GM12878 (cell line): Measurements from ENCODE around the gene SLC19A1. TPM values are rescaled to one million over a fixed set of nuclear protein-coding genes. Genes with fewer than 3 reads are reported as not detected.

Experiments used
- ATAC-seq: fragments of 200-7000 bp; cut with Tn5 transposase; 3 replicates; pipeline ENCODE4 v1.9.1; 2020; ENCODE audit warnings: mild to moderate bottlenecking, moderate library complexity
- BruUV-seq: library from RNA; stranded (reverse); fragments of 400-500 nt; replicated peaks from 2 replicates; lab custom pipeline; 2021; lab: Mats Ljungman, UMichigan
- CTCF ChIA-PET: fragments of 300-600 bp; sonication (Branson Sonifier 250); formaldehyde crosslinking; extraction: SDS; loops from one replicate; lab custom pipeline; 2021; ENCODE audit warnings: inconsistent platforms; lab: Yijun Ruan, JAX
- POLR2A ChIA-PET: fragments of 350-600 bp; formaldehyde crosslinking; extraction: SDS; loops from one replicate; lab custom pipeline; 2021; ENCODE audit warnings: inconsistent platforms; lab: Charles Lee
- RAD21 ChIA-PET: fragments of 300-600 bp; sonication (Branson Sonifier 250); formaldehyde crosslinking; loops from one replicate; lab custom pipeline; 2023; ENCODE audit warnings: antibody characterized with exemption; ENCODE audit not compliant: unreplicated experiment; lab: Charles Lee
- SMC1A ChIA-PET: fragments of 300-600 bp; sonication (Branson Sonifier 250); formaldehyde crosslinking; loops from one replicate; lab custom pipeline; 2023; ENCODE audit not compliant: unreplicated experiment, uncharacterized antibody; lab: Charles Lee
- DNase-seq: peaks from one replicate; pipeline ENCODE4 v3.0.0-alpha.2; 2011; ENCODE audit warnings: low read depth, low spot score
- FAIRE-seq: peaks from 3 replicates; lab custom pipeline; 2011; peaks lifted over from hg19 to GRCh38; lab: Jason Lieb, UNC
- H2AFZ ChIP-seq: 2 replicates; pipeline ENCODE4 v1.6.0; 2011; ENCODE audit warnings: low read depth, low read length, control low read depth; ENCODE audit not compliant: control insufficient read depth
- H3K27ac ChIP-seq: 2 replicates; pipeline ENCODE4 v1.5.1; 2011; ENCODE audit warnings: control low read depth; ENCODE audit not compliant: control insufficient read depth, insufficient read depth
- H3K27me3 ChIP-seq, 2 experiments: replicated peaks in 1 of 2; 2 replicates each; pipeline versions ENCODE4 v1.6.0 to v1.6.1; 2011; ENCODE audit warnings: low read length in 1 of 2; ENCODE audit not compliant: control insufficient read depth in 2 of 2, insufficient read depth in 2 of 2
- H3K36me3 ChIP-seq, 2 experiments: 2 replicates each; pipeline ENCODE4 v1.5.1; 2011; ENCODE audit warnings: low read length in 1 of 2; ENCODE audit not compliant: control insufficient read depth in 2 of 2, insufficient read depth in 2 of 2
- H3K4me1 ChIP-seq: 2 replicates; pipeline ENCODE4 v1.6.1; 2011; ENCODE audit warnings: mild to moderate bottlenecking, low read length, moderate library complexity, mixed read lengths; ENCODE audit not compliant: control insufficient read depth, insufficient read depth
- H3K4me2 ChIP-seq: 2 replicates; pipeline ENCODE4 v1.6.0; 2011; ENCODE audit warnings: control low read depth; ENCODE audit not compliant: control insufficient read depth, insufficient read depth
- H3K4me3 ChIP-seq: fragments of 200-600 bp; sonication (generic); 2 replicates; pipeline ENCODE4 v1.5.1; 2016
- H3K79me2 ChIP-seq: 2 replicates; pipeline ENCODE4 v1.6.0; 2011; ENCODE audit warnings: low read length; ENCODE audit not compliant: control insufficient read depth, insufficient read depth
- H3K9ac ChIP-seq: 2 replicates; pipeline ENCODE4 v1.8.0; 2011; ENCODE audit warnings: low read length, control low read depth, mixed read lengths; ENCODE audit not compliant: control insufficient read depth, insufficient read depth
- H3K9me3 ChIP-seq: replicated peaks from 3 replicates; pipeline ENCODE4 v1.5.1; 2011; ENCODE audit warnings: mild to moderate bottlenecking, low read length; ENCODE audit not compliant: control insufficient read depth, insufficient read depth
- H4K20me1 ChIP-seq: 2 replicates; pipeline ENCODE4 v1.6.0; 2011; ENCODE audit not compliant: control insufficient read depth, insufficient read depth
- BCL3 ChIP-seq: IDR thresholded peaks from 2 replicates; pipeline ENCODE4 v1.6.1; 2011; ENCODE audit warnings: borderline replicate concordance, low read depth, mild to moderate bottlenecking, moderate library complexity, low read length; ENCODE audit not compliant: insufficient read depth, poor library complexity, severe bottlenecking
- HCFC1 ChIP-seq: fragments of 150-350 bp; IDR thresholded peaks from 2 replicates; pipeline ENCODE4 v1.6.1; 2014; ENCODE audit warnings: low read length
- HDGF ChIP-seq: fragments of 450-650 bp; IDR thresholded peaks from 2 replicates; pipeline ENCODE4 v1.6.1; 2016; ENCODE audit warnings: antibody characterized with exemption
- MTA3 ChIP-seq: IDR thresholded peaks from 2 replicates; pipeline ENCODE4 v1.6.1; 2012; ENCODE audit warnings: low read length, inconsistent platforms, borderline replicate concordance
- POLR2A ChIP-seq: IDR thresholded peaks from 2 replicates; pipeline ENCODE4 v1.6.1; 2011; ENCODE audit warnings: low read depth, mild to moderate bottlenecking, low read length
- POU2F2 ChIP-seq: IDR thresholded peaks from 3 replicates; pipeline ENCODE4 v1.6.1; 2011; ENCODE audit warnings: low read depth, mild to moderate bottlenecking, low read length, borderline replicate concordance
- SUZ12 ChIP-seq: fragments of 200-600 bp; sonication (generic); IDR thresholded peaks from one replicate; pipeline ENCODE4 v1.6.1; 2018; ENCODE audit warnings: antibody characterized with exemption, mild to moderate bottlenecking; ENCODE audit not compliant: unreplicated experiment
- ZNF24 ChIP-seq: fragments of 450-650 bp; IDR thresholded peaks from 2 replicates; pipeline ENCODE4 v1.6.1; 2017; ENCODE audit warnings: antibody characterized with exemption, mild to moderate bottlenecking
- WGBS: methylation state at CpG from one replicate; pipeline ENCODE4 v1.1.6; 2016; ENCODE audit warnings: low lambda C conversion rate; ENCODE audit not compliant: insufficient replicate concordance, insufficient coverage; ENCODE audit errors: missing lambda C conversion rate; 5-methylcytosine and 5-hydroxymethylcytosine counted together
- in situ Hi-C: fragments of 300-500 bp; cut with MboI; formaldehyde crosslinking; loops from 9 replicates; pipeline ENCODE4 v1.14.3; 2018; ENCODE audit warnings: mixed read lengths
- intact Hi-C: fragments of 100-400 bp; cut with micrococcal nuclease; formaldehyde crosslinking; loops from one replicate; pipeline ENCODE4 v1.14.2; 2022; ENCODE audit not compliant: unreplicated experiment
- polyA plus RNA-seq, 11 experiments: library from polyadenylated mRNA; depleted of rRNA in 4 of 11; unstranded in 6 of 11; stranded (reverse) in 5 of 11; fragments of >200 nt; fragmentation: Nextera tagmentation in 4 of 11; fragmentation: Illumina TruSeq in 1 of 11; extraction: Ambion mirVana in 4 of 11; extraction: Trizol in 1 of 11; gene quantifications; 1 replicate in 1 of 11; 2 replicates in 10 of 11; pipeline versions ENCODE4 v1.2.1 to v1.2.3, GENCODE V29; 2011 to 2016; ENCODE audit warnings: inconsistent platforms in 2 of 11, missing spikeins in 2 of 11, low read depth in 1 of 11
- total RNA-seq, 4 experiments: library from RNA; depleted of rRNA in 3 of 4; stranded (reverse); fragments of >200 nt in 3 of 4; fragmentation: Illumina TruSeq in 1 of 4; extraction: Trizol in 1 of 4; gene quantifications; 2 replicates each; pipeline versions ENCODE4 v1.2.1 to v1.2.3, GENCODE V29; 2013 to 2021
- TF ChIP-seq, protein P1 (sequence below): fragments of 450-650 bp; IDR thresholded peaks from 2 replicates; pipeline ENCODE4 v1.6.1; 2014; ENCODE audit warnings: mild to moderate bottlenecking

The SLC19A1 gene
- total and polyA plus RNA-seq, 10 of the 15 experiments (the other 5 are each of a cell fraction or from before 2014, with no cell fraction given), result 0.42 to 49.7 (median 12.2) TPM

- TF ChIP-seq HDGF, result no peak
- TF ChIP-seq, protein P1, sequence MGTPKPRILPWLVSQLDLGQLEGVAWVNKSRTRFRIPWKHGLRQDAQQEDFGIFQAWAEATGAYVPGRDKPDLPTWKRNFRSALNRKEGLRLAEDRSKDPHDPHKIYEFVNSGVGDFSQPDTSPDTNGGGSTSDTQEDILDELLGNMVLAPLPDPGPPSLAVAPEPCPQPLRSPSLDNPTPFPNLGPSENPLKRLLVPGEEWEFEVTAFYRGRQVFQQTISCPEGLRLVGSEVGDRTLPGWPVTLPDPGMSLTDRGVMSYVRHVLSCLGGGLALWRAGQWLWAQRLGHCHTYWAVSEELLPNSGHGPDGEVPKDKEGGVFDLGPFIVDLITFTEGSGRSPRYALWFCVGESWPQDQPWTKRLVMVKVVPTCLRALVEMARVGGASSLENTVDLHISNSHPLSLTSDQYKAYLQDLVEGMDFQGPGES, result no peak
- TF ChIP-seq SUZ12, result no peak
- no peak for TF ChIP-seq ZNF24
Observed at GRCh38 chr21:45508607-45509565, 33.4 kb downstream of the SLC19A1 start (continued).

DNA sequence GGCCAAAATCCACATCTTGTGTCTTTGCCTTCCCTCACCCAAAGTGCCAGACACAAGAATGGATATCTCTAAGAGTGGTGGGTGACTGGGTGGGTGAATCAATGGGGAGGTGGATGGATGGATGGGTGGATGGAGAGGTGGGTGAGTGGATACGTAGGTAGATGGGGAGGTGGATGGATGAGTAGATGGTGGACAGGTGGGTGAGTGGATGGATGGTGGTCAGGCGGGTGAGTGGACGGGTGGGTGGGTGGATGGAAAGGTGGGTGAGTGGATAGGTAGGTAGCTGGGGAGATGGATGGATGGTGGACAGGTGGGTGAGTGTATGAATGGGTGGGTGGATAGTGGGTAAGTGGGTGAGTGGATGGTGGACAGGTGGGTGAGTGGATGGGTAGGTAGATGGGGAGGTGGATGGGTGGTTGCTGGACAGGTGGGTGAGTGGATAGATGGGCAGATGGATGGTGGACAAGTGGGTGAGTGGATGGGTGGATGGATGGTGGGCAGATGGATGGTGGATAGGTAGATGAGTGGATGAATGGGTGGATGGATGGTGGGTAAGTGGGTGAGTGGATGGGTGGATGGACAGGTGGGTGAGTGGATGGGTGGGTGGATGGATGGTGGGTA lies 34.2 kb downstream of the SLC19A1 start:
- TF ChIP-seq HDGF (no peak), POU2F2 (no peak), HCFC1 (no peak), MTA3 (0 out of 2 replicates have a peak, but pooled peaks have one; percentile 29), BCL3 (peak; percentile 3), POLR2A (peak; percentile 26)

More for the DNA sequence above, 34.2 kb downstream of the SLC19A1 start:
- Histone ChIP-seq H3K79me2 (no peaks in the 10 kb centered on the region), H3K9me3 (no peaks in the 10 kb centered on the region), H3K4me1 (no peaks in the 10 kb centered on the region), H3K4me3 (no peak overlapping the region), H4K20me1 (no peaks in the 10 kb centered on the region), H3K36me3 (peaks cover 0 to under 1% of the 10 kb centered on the region in 2 experiments; a peak in 1 of 4 replicates), H3K27me3 (no peaks in the 10 kb centered on the region), H3K27ac (no peak overlapping the region), H2AFZ (no peak overlapping the region), H3K9ac (no peak overlapping the region), H3K4me2 (no peak overlapping the region)
- CTCF ChIA-PET, result no interaction called here
- in situ Hi-C loops (no loop called here), intact Hi-C loops (no loop called here)
- POLR2A ChIA-PET, result interaction anchor here (0.6 kb wide), 1 partner anchor 1120 kb away, joined by 4 read pairs; no protein-coding TSS in a partner anchor
- BruUV-seq, result no TSS peak
- 50% methylated on average over 2 of the region's 3 CpGs for WGBS
- SMC1A ChIA-PET, result no interaction called here
- FAIRE-seq (no peak), DNase-seq (no peak), ATAC-seq (no peak)
- RAD21 ChIA-PET, result no interaction called here
